Measurements from ENCODE around the gene HBA1. TPM values are rescaled to one million over a fixed set of nuclear protein-coding genes. Genes with fewer than 3 reads are reported as not detected.
"Not testable (repeated sequence)": the region's sequence is repeated elsewhere in the genome, so short reads cannot be mapped to it uniquely, and the experiment has no call there.

HBA1 gene
- total and polyA plus RNA-seq, 12 donors, result 2.1 to 1,150 (median 186) TPM

DNA sequence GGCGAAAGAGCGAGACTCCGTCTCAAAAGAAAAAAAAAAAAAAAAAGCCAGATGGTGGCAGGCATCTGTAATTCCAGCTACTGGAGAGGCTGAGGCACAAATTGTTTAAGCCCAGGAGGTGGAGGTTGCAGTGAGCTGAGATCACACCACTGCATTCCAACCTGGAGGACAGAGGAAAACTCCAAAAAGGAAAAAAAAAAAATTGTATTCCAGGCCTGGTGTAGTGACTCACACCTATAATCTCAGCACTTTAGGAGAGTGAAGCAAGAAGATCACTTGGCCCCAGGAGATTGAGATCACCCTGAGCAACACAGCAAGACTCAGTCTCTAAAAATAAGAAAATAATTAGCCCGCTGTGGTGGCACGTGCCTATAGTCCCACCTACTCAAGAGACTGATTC, 23.9 kb downstream of the HBA1 start:
- H3K36me3 ChIP-seq, result peaks cover 0 to 100% (median 73%) of the 10 kb centered on the region in 9 donors
- no peaks in the 10 kb centered on the region for H3K27me3 ChIP-seq
- DNase-seq, result no peak
- intact Hi-C loops (cut with DNase I), result no loop called here
- H3K4me1 ChIP-seq, result no peaks in the 10 kb centered on the region
- ATAC-seq, result no peak
- TF ChIP-seq, protein P1, sequence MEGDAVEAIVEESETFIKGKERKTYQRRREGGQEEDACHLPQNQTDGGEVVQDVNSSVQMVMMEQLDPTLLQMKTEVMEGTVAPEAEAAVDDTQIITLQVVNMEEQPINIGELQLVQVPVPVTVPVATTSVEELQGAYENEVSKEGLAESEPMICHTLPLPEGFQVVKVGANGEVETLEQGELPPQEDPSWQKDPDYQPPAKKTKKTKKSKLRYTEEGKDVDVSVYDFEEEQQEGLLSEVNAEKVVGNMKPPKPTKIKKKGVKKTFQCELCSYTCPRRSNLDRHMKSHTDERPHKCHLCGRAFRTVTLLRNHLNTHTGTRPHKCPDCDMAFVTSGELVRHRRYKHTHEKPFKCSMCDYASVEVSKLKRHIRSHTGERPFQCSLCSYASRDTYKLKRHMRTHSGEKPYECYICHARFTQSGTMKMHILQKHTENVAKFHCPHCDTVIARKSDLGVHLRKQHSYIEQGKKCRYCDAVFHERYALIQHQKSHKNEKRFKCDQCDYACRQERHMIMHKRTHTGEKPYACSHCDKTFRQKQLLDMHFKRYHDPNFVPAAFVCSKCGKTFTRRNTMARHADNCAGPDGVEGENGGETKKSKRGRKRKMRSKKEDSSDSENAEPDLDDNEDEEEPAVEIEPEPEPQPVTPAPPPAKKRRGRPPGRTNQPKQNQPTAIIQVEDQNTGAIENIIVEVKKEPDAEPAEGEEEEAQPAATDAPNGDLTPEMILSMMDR (IDR thresholded peaks at IDR 0.05), result no peak
- 88 to 94% methylated on average over 5 of the region's 5 CpGs for WGBS, 2 donors
- H3K4me3 ChIP-seq, result no peak overlapping the region
- H3K27ac ChIP-seq, result no peak overlapping the region
- no peaks in the 10 kb centered on the region for H3K9me3 ChIP-seq

GRCh38 chr16:203246-203645, 26.8 kb downstream of the HBA1 start:
- Histone ChIP-seq H3K27me3 (no peaks in the 10 kb centered on the region), H3K9me3 (no peaks in the 10 kb centered on the region), H3K4me3 (no peak overlapping the region), H3K36me3 (peaks cover 4 to 100% (median 75%) of the 10 kb centered on the region in 9 donors), H3K27ac (no peak overlapping the region), H3K4me1 (peaks cover 0 to 3% (median 0%) of the 10 kb centered on the region in 9 donors)
- intact Hi-C loops (cut with DNase I), result no loop called here
- ATAC-seq (no peak), DNase-seq (no peak)
- WGBS, 2 donors, result 96 to 98% methylated on average over 4 of the region's 4 CpGs
- TF ChIP-seq, protein P1 (IDR thresholded peaks at IDR 0.05), result no peak

DNA sequence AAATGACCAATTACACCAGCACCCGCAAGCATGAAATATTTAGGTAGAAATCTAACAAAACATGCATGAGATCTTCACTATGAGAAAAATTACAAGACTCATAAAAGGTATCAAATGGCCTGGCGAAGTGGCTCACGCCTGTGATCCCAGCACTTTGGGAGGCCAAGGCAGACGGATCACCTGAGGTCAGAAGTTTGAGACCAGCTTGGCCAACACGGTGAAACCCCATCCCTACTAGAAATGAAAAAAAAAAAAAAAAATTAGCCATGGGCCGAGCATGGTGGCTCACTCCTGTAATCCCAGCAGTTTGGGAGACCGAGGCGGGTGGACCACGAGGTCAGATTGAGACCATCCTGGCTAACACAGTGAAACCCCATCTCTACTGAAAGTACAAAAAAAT, 27.6 kb downstream of the HBA1 start:
- peaks cover under 1 to 100% (median 76%) of the 10 kb centered on the region in 9 donors for H3K36me3 ChIP-seq
- WGBS, 2 donors, result 93 to 96% methylated on average over 9 of the region's 9 CpGs
- DNase-seq, result not testable (repeated sequence)

GRCh38 chr16:209359-209758, 32.9 kb downstream of the HBA1 start:
- H3K27me3 ChIP-seq; H3K4me3 ChIP-seq; ATAC-seq; H3K27ac ChIP-seq; DNase-seq; H3K9me3 ChIP-seq; intact Hi-C loops (cut with DNase I): not testable (repeated sequence)
- Histone ChIP-seq H3K4me1 (peaks cover 3 to 23% (median 6%) of the 10 kb centered on the region in 9 donors), H3K36me3 (peaks cover 0 to 100% (median 54%) of the 10 kb centered on the region in 9 donors)
- WGBS, 2 donors, result 91 to 94% methylated on average over 4 of the region's 4 CpGs

More for the DNA sequence above, 27.6 kb downstream of the HBA1 start:
- ATAC-seq; intact Hi-C loops (cut with DNase I); H3K9me3 ChIP-seq; H3K4me1 ChIP-seq; H3K27ac ChIP-seq; H3K27me3 ChIP-seq; H3K4me3 ChIP-seq: not testable (repeated sequence)

GRCh38 chr16:211631-212180, 35.2 kb downstream of the HBA1 start:
- H3K27ac ChIP-seq; intact Hi-C loops (cut with DNase I); DNase-seq; H3K4me3 ChIP-seq; H3K27me3 ChIP-seq; H3K9me3 ChIP-seq: not testable (repeated sequence)
- H3K4me1 ChIP-seq, result peaks cover 0 to 23% (median 6%) of the 10 kb centered on the region in 9 donors
- H3K36me3 ChIP-seq, result peaks cover 0 to 100% (median 45%) of the 10 kb centered on the region in 9 donors
- peak in 3 of 8 donors; percentile 53 to 55 (median 55) for ATAC-seq
- 86 to 88% methylated on average over 14 of the region's 14 CpGs for WGBS, 2 donors

DNA sequence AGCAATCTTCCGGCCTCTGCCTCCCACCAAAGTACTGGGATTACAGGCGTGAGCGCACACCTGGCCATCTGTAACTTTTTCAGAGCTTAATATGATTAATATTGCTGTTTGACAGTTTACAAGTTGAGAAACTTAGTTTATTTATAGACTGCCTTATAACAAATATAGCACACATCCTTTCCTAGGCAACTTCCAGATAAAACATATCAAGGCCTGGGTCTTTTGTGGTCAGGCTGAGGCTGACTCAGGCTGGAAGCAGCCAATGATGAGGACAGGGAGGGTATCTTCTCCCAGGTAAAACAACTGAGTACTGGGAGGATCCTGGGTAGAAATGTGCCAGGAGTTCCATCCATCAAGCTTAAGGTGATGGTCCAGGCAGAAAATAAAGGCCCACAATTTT, 36.5 kb downstream of the HBA1 start:
- ATAC-seq, result peak in 4 of 8 donors; percentile 51 to 82 (median 58)
- peak overlapping the region in 4 of 10 donors; percentile 1 to 61 (median 32) for H3K27ac ChIP-seq
- TF ChIP-seq, protein P1 (IDR thresholded peaks at IDR 0.05), result no peak

More for the DNA sequence above, 36.5 kb downstream of the HBA1 start:
- H3K9me3 ChIP-seq, result no peaks in the 10 kb centered on the region
- no peak for DNase-seq
- no peaks in the 10 kb centered on the region for H3K27me3 ChIP-seq
- peaks cover 0 to 23% (median 6%) of the 10 kb centered on the region in 9 donors for H3K4me1 ChIP-seq
- H3K36me3 ChIP-seq, result peaks cover 0 to 100% (median 46%) of the 10 kb centered on the region in 9 donors
- no peak overlapping the region for H3K4me3 ChIP-seq
- WGBS, 2 donors, result 81 to 94% methylated on average over 3 of the region's 3 CpGs
- intact Hi-C loops (cut with DNase I), result no loop called here
